Parathyroid adenoma (tissue), 2 donors: Measurements from ENCODE around the gene ARHGEF19.
"Not testable (repeated sequence)": the region's sequence is repeated elsewhere in the genome, so short reads cannot be mapped to it uniquely, and the experiment has no call there.

ENCODE experiments used
- H2AFZ ChIP-seq: fragments of 300-600 bp; sonication (generic); one replicate; pipeline ENCODE4 v1.7.0; 2017; ENCODE audit warnings: antibody characterized with exemption, mild to moderate bottlenecking
- H3K27ac ChIP-seq: fragments of 300-600 bp; sonication (generic); one replicate; pipeline ENCODE4 v1.7.0; 2017
- H3K27me3 ChIP-seq: fragments of 300-600 bp; sonication (generic); one replicate; pipeline ENCODE4 v1.7.0; 2017; ENCODE audit warnings: low read length; ENCODE audit not compliant: control insufficient read depth, insufficient read depth
- H3K36me3 ChIP-seq: fragments of 300-600 bp; sonication (generic); one replicate; pipeline ENCODE4 v1.7.0; 2017; ENCODE audit warnings: low read length; ENCODE audit not compliant: control insufficient read depth, insufficient read depth
- H3K4me1 ChIP-seq: fragments of 300-600 bp; sonication (generic); one replicate; pipeline ENCODE4 v1.7.0; 2017; ENCODE audit warnings: control low read depth
- H3K4me2 ChIP-seq: fragments of 300-600 bp; sonication (generic); one replicate; pipeline ENCODE4 v1.7.0; 2017; ENCODE audit warnings: low read length
- H3K4me3 ChIP-seq: fragments of 300-600 bp; sonication (generic); one replicate; pipeline ENCODE4 v1.7.0; 2017; ENCODE audit warnings: low read depth, low read length
- H3K79me2 ChIP-seq: fragments of 300-600 bp; sonication (generic); one replicate; pipeline ENCODE4 v1.7.0; 2017; ENCODE audit warnings: control low read depth
- H3K9ac ChIP-seq: fragments of 300-600 bp; sonication (generic); one replicate; pipeline ENCODE4 v1.7.0; 2017; ENCODE audit warnings: mild to moderate bottlenecking
- H3K9me3 ChIP-seq: fragments of 300-600 bp; sonication (generic); one replicate; pipeline ENCODE4 v1.7.0; 2017; ENCODE audit warnings: low read length; ENCODE audit not compliant: control insufficient read depth
- CTCF ChIP-seq: fragments of 300-600 bp; sonication (generic); IDR thresholded peaks from one replicate; pipeline ENCODE4 v1.7.0; 2017; ENCODE audit warnings: antibody characterized with exemption, mild to moderate bottlenecking
- donor health status: primary hyperparathyroidism.

ARHGEF19 gene

DNA sequence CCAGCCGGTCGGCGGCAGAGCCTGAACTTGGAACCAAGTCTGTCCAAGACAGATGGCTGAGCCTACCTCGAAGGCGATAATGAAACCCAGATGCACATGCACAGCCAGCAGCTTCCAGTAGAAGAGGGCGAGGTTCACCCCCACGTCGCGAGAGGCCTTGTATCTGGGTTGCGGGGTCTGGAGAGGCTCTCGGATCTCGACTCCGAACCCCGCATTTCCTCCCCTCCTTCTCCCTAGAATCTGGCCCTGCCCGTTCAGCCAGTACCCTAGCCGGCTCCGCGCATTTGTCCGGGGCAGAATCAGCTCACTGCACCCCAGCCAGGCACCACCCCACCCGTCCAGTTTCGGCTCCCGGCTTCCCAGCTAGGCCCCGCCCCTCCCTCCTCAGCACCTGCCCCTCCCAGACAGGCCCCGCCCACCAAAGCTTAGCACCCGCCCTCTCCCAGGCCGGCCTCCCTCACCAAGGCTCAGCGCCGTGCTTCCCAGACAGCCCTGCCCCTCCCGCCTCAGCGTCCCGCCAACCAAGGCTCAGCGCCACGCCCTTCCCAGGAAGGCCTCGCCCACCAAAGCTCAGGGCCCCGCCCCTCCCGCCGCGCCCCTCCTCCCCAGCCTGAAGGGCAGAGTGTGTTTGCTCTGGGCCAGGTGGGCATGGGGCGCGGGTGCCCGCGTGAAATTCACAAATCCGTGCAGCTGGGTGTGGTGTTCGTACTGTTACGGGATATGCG is 4.8 kb upstream of the ARHGEF19 start:
- Histone ChIP-seq H3K79me2 (no peaks in the 10 kb centered on the region), H3K4me2 (peak overlapping the region; percentile 72), H3K9ac (no peak overlapping the region), H3K4me1 (peaks cover 3% of the 10 kb centered on the region), H3K27me3 (no peaks in the 10 kb centered on the region), H3K27ac (peak overlapping the region; percentile 42), H3K36me3 (no peaks in the 10 kb centered on the region), H3K9me3 (no peaks in the 10 kb centered on the region), H3K4me3 (peak overlapping the region; percentile 68), H2AFZ (peak overlapping the region; percentile 70)
- TF ChIP-seq CTCF: no peak

- no peak overlapping the region for H3K27ac ChIP-seq
Measured at GRCh38 chr1:16215882-16216753, 3.7 kb upstream of the ARHGEF19 start.

GRCh38 chr1:16215240-16215639 is 2.8 kb upstream of the ARHGEF19 start:
- not testable (repeated sequence) for H3K36me3 ChIP-seq, H3K9ac ChIP-seq, H3K27me3 ChIP-seq, H3K79me2 ChIP-seq, H3K9me3 ChIP-seq, H2AFZ ChIP-seq, H3K4me2 ChIP-seq, H3K4me1 ChIP-seq, H3K27ac ChIP-seq, H3K4me3 ChIP-seq

More at GRCh38 chr1:16215882-16216753, 3.7 kb upstream of the ARHGEF19 start:
- Histone ChIP-seq H3K9me3 (no peaks in the 10 kb centered on the region), H3K4me3 (peak overlapping the region; percentile 68), H2AFZ (peak overlapping the region; percentile 70), H3K9ac (no peak overlapping the region), H3K36me3 (no peaks in the 10 kb centered on the region), H3K4me2 (peak overlapping the region; percentile 72), H3K4me1 (peaks cover 3% of the 10 kb centered on the region), H3K79me2 (no peaks in the 10 kb centered on the region), H3K27me3 (no peaks in the 10 kb centered on the region)
- TF ChIP-seq CTCF: no peak

GRCh38 chr1:16213544-16213943 is 1.1 kb upstream of the ARHGEF19 start:
- not testable (repeated sequence) for H3K9me3 ChIP-seq, H2AFZ ChIP-seq, H3K79me2 ChIP-seq, H3K27ac ChIP-seq, H3K4me2 ChIP-seq, H3K4me1 ChIP-seq, H3K4me3 ChIP-seq, H3K36me3 ChIP-seq, H3K9ac ChIP-seq, H3K27me3 ChIP-seq

DNA sequence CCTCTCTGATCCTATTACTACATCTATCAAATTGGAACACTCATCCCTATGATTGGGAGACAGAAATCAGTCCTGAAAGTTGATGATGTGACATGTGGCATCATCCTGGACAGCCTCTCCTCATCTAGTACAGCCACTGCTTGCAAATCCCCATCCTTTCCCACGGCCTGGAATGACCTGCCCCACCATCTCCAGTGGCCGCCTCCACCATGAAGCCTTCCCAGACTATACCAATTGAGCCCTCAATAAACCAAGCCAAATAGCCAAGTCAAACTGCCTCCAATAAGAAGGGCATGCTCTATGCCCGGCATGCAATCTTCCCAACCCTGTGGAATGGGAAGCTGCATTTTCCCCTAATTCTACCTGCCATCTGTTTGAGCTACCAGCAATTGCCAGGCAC is 561 bp upstream of the ARHGEF19 start:
- Histone ChIP-seq H3K4me3 (no peak overlapping the region), H3K79me2 (no peaks in the 10 kb centered on the region), H2AFZ (peak overlapping the region; percentile 60), H3K9me3 (no peaks in the 10 kb centered on the region), H3K27ac (peak overlapping the region; percentile 4), H3K4me2 (peak overlapping the region; percentile 75), H3K9ac (no peak overlapping the region), H3K27me3 (no peaks in the 10 kb centered on the region), H3K36me3 (no peaks in the 10 kb centered on the region), H3K4me1 (peaks cover 3% of the 10 kb centered on the region)
- TF ChIP-seq CTCF: no peak
